Transverse colon (tissue), 4 donors: Measurements from ENCODE around the gene MAP2K5. TPM values are rescaled to one million over a fixed set of nuclear protein-coding genes. Genes with fewer than 3 reads are reported as not detected.

Source experiments
- DNase-seq: peaks from one replicate; pipeline ENCODE4 v3.0.0-alpha.2; 2019
- H3K27ac ChIP-seq, 4 donors: fragments of 200-600 bp; sonication (generic); 2 replicates each; pipeline ENCODE4 v1.5.1; 2016 to 2018; ENCODE audit warnings: inconsistent platforms in 4 of 4
- H3K27me3 ChIP-seq: fragments of 200-600 bp; sonication (generic); 2 replicates; pipeline ENCODE4 v1.5.1; 2017; ENCODE audit warnings: inconsistent platforms
- H3K36me3 ChIP-seq, 4 donors: fragments of 200-600 bp; sonication (generic); 2 replicates each; pipeline ENCODE4 v1.5.1; 2017 to 2019; ENCODE audit warnings: inconsistent platforms in 4 of 4
- H3K4me1 ChIP-seq, 4 donors: fragments of 200-600 bp; sonication (generic); 2 replicates each; pipeline ENCODE4 v1.5.1; 2017 to 2020; ENCODE audit warnings: inconsistent platforms in 4 of 4
- H3K4me3 ChIP-seq, 4 donors: fragments of 200-600 bp; sonication (generic); 1 replicate in 1 of 4; 2 replicates in 3 of 4; pipeline versions ENCODE4 v1.5.1 to v1.6.1; 2017 to 2019; ENCODE audit warnings: inconsistent platforms in 4 of 4
- H3K9me3 ChIP-seq, 2 donors: fragments of 200-600 bp; sonication (generic); 2 replicates each; pipeline ENCODE4 v1.5.1; 2017 to 2019; ENCODE audit warnings: inconsistent platforms in 2 of 2
- EP300 ChIP-seq: sonication (generic); formaldehyde crosslinking; IDR thresholded peaks from one replicate; pipeline ENCODE4 v1.6.1; 2017; ENCODE audit warnings: antibody characterized with exemption, low read depth
- POLR2A ChIP-seq: fragments of 450-650 bp; IDR thresholded peaks from one replicate; pipeline ENCODE4 v1.6.1; 2016; ENCODE audit warnings: antibody characterized with exemption, mild to moderate bottlenecking, moderate library complexity
- POLR2AphosphoS5 ChIP-seq, 3 donors: sonication (generic); formaldehyde crosslinking; IDR thresholded peaks; one replicate each; pipeline ENCODE4 v1.6.1; 2016; ENCODE audit warnings: antibody characterized with exemption in 3 of 3
- WGBS, 2 donors: methylation state at CpG; one replicate each; pipeline ENCODE4 v1.1.5; 2018; ENCODE audit warnings: low coverage in 1 of 2; 5-methylcytosine and 5-hydroxymethylcytosine counted together
- in situ Hi-C, 4 donors: fragments of 200-750 bp; cut with MboI; loops; one replicate each; pipeline versions ENCODE4 v1.15.0 to v1.15.1; 2017; ENCODE audit warnings: low sequenced_read_pairs in 3 of 4, low pct_ligation_motif_present in 1 of 4, low pct_unique_long_range_greater_than_20kb in 1 of 4
- intact Hi-C: fragments of 100-400 bp; cut with DNase I; formaldehyde crosslinking; loops from one replicate; pipeline ENCODE4 v1.15.1; 2023; ENCODE audit warnings: low total_unique reads
- total RNA-seq, 4 donors: library from RNA; depleted of rRNA; stranded (reverse); fragments of >200 nt; gene quantifications; one replicate each; pipeline ENCODE4 v1.1.0, GENCODE V29; 2016
- TF ChIP-seq, protein P1 (sequence below), 5 experiments: fragments of 200-600 bp in 3 of 5; fragments of 450-650 bp in 2 of 5; sonication (generic) in 3 of 5; IDR thresholded peaks; 1 replicate in 2 of 5; 2 replicates in 3 of 5; pipeline ENCODE4 v1.5.1; 2016 to 2017; ENCODE audit warnings: antibody characterized with exemption in 5 of 5, inconsistent platforms in 3 of 5, mild to moderate bottlenecking in 2 of 5, moderate library complexity in 1 of 5

The MAP2K5 gene
- total RNA-seq, 4 donors from 2014 or later, result 19.8 to 320 (median 21.1) TPM

DNA sequence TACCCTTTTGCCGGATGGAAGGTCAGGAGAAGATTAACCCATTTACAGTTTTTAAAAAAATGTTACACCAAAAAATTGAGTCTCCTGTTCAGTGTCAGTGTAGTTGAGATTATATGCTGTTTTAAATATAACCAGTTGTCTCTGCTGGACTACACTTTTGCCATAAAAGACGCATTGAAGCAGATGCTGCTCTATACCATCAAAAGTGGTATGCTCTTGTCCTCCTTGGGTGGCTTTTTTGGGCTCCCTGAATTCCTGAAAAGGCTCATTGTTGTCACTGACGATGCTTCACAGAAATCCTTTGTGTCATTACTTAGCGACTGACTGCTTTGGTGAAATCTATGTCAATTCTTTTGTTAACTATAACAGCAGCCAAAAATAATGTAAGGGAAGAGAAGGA lies 148.9 kb downstream of the MAP2K5 start:
- intact Hi-C loops, result no loop called here
- H3K36me3 ChIP-seq, result no peaks in the 10 kb centered on the region
- TF ChIP-seq POLR2A, result no peak
- TF ChIP-seq POLR2AphosphoS5 (IDR thresholded peaks at IDR 0.05), result no peak
- TF ChIP-seq EP300, result no peak
- TF ChIP-seq, protein P1, sequence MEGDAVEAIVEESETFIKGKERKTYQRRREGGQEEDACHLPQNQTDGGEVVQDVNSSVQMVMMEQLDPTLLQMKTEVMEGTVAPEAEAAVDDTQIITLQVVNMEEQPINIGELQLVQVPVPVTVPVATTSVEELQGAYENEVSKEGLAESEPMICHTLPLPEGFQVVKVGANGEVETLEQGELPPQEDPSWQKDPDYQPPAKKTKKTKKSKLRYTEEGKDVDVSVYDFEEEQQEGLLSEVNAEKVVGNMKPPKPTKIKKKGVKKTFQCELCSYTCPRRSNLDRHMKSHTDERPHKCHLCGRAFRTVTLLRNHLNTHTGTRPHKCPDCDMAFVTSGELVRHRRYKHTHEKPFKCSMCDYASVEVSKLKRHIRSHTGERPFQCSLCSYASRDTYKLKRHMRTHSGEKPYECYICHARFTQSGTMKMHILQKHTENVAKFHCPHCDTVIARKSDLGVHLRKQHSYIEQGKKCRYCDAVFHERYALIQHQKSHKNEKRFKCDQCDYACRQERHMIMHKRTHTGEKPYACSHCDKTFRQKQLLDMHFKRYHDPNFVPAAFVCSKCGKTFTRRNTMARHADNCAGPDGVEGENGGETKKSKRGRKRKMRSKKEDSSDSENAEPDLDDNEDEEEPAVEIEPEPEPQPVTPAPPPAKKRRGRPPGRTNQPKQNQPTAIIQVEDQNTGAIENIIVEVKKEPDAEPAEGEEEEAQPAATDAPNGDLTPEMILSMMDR (IDR thresholded peaks at IDR 0.05), result no peak

DNA sequence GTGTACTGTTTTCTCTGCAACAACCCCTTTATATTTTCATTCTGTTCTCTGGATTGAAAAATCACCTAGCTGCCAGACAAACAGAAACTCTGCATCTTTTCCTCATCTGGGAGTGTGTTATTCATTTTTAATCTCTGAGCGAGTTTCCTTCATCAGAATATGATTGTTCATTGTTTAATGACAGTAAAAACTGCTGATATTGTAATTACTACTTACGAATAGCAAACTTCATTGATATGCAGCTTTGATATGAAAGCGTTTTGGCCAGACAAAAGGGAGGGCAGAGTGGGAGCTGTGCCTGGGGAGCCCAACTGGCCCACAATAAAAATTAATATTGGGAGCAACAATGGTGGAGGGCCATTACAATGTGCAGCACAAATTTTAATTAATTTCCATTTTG lies 150.1 kb downstream of the MAP2K5 start:
- in situ Hi-C loops, result no loop called here
- H3K9me3 ChIP-seq, result no peaks in the 10 kb centered on the region

More for the DNA sequence above, 148.9 kb downstream of the MAP2K5 start:
- H3K9me3 ChIP-seq, result no peaks in the 10 kb centered on the region
- H3K27ac ChIP-seq, result no peak overlapping the region
- in situ Hi-C loops, result no loop called here
- 90 to 91% methylated on average over 4 of the region's 4 CpGs for WGBS, 2 donors
- no peaks in the 10 kb centered on the region for H3K27me3 ChIP-seq
- no peak for DNase-seq
- H3K4me1 ChIP-seq, result no peaks in the 10 kb centered on the region
- no peak overlapping the region for H3K4me3 ChIP-seq

DNA sequence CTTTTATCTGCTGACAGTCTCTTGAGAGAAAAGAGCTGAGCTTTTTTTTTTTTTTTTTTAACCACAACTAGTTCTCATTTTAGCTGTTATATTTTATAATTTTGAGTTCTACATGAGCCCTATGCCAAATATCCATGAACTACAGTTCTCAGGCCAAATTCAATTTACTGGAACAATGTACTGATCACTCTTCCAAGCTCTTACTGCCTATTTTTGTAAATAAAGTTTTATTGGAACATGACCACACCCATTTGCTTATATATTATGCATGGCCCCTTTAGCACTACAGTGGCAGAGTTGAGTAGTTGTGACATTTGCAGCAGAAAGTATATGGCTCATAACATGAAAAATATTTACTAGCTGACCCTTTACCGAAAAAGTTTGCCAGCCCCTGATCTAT lies 153.6 kb downstream of the MAP2K5 start:
- no peaks in the 10 kb centered on the region for H3K27me3 ChIP-seq
- 96 to 100% methylated on average over 1 of the region's 1 CpG for WGBS, 2 donors
- H3K27ac ChIP-seq, result no peak overlapping the region
- in situ Hi-C loops, result no loop called here
- no peak overlapping the region for H3K4me3 ChIP-seq
- TF ChIP-seq, protein P1 (IDR thresholded peaks at IDR 0.05), result no peak
- TF ChIP-seq POLR2AphosphoS5 (IDR thresholded peaks at IDR 0.05) (no peak), POLR2A (no peak), EP300 (no peak)
- no peaks in the 10 kb centered on the region for H3K4me1 ChIP-seq
- peaks cover 0 to 6% (median 0%) of the 10 kb centered on the region in 4 donors for H3K36me3 ChIP-seq
- no peak for DNase-seq
- H3K9me3 ChIP-seq, result no peaks in the 10 kb centered on the region
- intact Hi-C loops, result no loop called here

More for the DNA sequence above, 150.1 kb downstream of the MAP2K5 start:
- H3K4me1 ChIP-seq, result no peaks in the 10 kb centered on the region
- 96 to 97% methylated on average over 3 of the region's 3 CpGs for WGBS, 2 donors
- no peaks in the 10 kb centered on the region for H3K36me3 ChIP-seq
- no peaks in the 10 kb centered on the region for H3K27me3 ChIP-seq
- no peak for DNase-seq
- TF ChIP-seq POLR2AphosphoS5 (IDR thresholded peaks at IDR 0.05) (no peak), POLR2A (no peak), EP300 (no peak)
- TF ChIP-seq, protein P1 (IDR thresholded peaks at IDR 0.05), result no peak
- intact Hi-C loops, result no loop called here
- H3K27ac ChIP-seq, result no peak overlapping the region
- no peak overlapping the region for H3K4me3 ChIP-seq

DNA sequence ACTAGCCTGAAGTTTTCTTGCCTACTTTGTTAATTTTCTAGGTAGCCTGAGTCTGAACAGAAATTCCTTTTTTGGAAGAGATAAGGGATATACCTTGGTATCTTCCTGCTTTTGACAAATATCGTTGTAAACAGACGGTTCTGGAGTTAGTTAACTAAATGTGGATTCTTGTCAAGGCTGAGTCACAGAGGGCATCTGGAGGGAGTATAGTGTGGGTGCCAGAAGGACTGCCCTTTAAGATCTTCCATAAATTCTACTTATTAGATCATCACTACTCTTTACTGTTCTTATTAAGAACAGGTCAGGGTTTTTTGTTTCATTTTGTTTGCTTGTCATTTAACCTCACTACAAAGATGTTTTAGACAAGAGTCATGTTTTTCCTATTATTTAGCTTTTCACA lies 157.5 kb downstream of the MAP2K5 start:
- H3K27ac ChIP-seq, result no peak overlapping the region
- in situ Hi-C loops, result no loop called here
- WGBS, 2 donors, result 90% methylated on average over 2 of the region's 2 CpGs
- H3K36me3 ChIP-seq, result peaks cover 0 to 8% (median 3%) of the 10 kb centered on the region in 4 donors
- H3K4me1 ChIP-seq, result no peaks in the 10 kb centered on the region
- H3K4me3 ChIP-seq, result no peak overlapping the region
- intact Hi-C loops, result no loop called here
- no peaks in the 10 kb centered on the region for H3K9me3 ChIP-seq
- TF ChIP-seq EP300 (no peak), POLR2AphosphoS5 (IDR thresholded peaks at IDR 0.05) (no peak), POLR2A (no peak)
- TF ChIP-seq, protein P1 (IDR thresholded peaks at IDR 0.05), result no peak
- DNase-seq, result no peak
- H3K27me3 ChIP-seq, result no peaks in the 10 kb centered on the region
